IPS-18c (cell line): ENCODE data around the gene ERI2.
A peak's percentile ranks its signal among the peaks of the same experiment; 100 is the strongest.
"Not testable (repeated sequence)": the region's sequence is repeated elsewhere in the genome, so short reads cannot be mapped to it uniquely, and the experiment has no call there.

Experiments
- H3K4me3 ChIP-seq: 2 replicates; pipeline ENCODE4 v1.7.0; 2013; ENCODE audit warnings: low read depth, mild to moderate bottlenecking, low read length, moderate library complexity; ENCODE audit not compliant: insufficient read depth
- H3K9me3 ChIP-seq: one replicate; pipeline ENCODE4 v1.6.1; 2013; ENCODE audit warnings: mild to moderate bottlenecking, low read length, moderate library complexity; ENCODE audit not compliant: control insufficient read depth, insufficient read depth

ERI2 gene

DNA sequence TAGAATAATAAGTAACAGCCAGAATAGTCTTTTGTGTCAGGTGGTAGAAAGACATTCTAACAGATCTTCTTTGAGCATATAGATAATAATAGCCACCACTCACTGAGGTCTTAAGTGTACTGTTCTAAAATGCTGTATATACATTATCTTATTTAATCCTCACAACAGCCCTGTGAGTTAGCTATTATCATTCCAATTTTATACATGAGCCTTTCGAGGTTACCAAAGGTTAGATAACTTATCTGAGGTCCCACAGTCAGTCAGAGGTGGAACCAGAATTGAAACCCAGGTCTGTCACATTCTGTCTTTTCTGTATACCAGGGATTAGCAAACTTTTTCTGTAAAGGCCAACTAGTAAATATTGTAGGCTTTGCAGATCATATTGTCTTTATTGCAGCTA, 23.3 kb upstream of the ERI2 start:
- H3K9me3 ChIP-seq: no peaks in the 10 kb centered on the region
- no peak overlapping the region for H3K4me3 ChIP-seq

DNA sequence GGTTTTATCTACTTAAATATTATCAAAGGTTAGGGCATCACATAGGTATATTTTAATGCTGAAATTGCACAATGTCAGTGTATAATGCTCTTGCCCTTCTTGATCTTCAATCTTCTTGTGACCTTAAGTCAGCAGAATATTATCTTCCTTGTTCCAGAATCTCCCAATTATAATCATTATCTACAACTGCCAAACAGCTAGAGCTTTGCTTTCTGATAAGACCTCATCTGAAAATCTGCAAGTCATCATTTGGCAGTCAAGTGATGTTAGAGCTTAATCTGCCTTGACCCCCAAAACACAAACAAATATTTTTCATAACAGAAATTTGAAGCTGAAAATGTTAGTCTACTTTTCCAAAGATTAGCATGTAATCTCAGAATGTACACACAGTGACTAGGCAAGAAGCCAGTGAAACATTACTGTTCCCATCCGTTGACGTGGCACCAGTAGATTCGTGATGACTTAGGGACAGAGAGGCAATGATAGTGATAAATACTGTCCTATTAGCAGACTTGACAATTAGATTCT, 19.8 kb upstream of the ERI2 start:
- Histone ChIP-seq H3K4me3 (no peak overlapping the region), H3K9me3 (no peaks in the 10 kb centered on the region)

DNA sequence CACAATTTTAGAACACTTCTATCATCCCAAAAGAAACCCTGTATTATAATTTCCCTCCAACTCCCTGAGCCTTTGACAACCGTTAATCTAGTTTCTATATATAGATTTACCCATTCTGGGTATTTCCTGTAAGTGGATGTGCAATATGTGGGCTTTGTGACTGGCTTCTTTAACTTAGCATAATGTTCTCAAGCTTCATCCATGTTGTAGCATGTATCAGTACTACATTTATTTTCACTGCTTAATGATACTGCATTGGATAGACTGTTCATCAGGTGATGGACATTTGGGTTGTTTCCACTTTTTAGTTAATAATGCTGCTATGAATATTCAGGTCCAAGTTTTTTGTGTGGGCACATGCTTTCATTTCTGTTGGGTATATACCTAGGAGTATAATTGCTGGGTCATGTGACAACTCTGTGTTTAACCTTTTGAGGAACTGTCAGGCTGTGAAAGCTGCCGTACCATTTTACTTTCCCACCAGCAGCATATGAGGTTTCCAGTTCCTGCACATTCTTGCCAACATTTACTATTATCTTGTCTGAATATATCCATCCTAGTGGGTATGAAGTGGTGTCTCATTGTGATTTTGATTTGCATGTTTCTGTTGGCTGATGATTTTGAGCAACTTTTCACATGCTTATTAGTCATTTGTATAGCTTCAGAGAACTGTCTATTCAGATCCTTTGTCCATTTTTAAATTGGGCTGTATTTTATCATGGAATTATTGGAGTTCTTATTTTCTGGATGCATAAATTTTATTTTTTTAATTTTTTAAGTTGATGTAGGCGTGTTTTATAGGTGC, 16.5 kb upstream of the ERI2 start:
- H3K4me3 ChIP-seq: no peak overlapping the region
- H3K9me3 ChIP-seq: no peaks in the 10 kb centered on the region

DNA sequence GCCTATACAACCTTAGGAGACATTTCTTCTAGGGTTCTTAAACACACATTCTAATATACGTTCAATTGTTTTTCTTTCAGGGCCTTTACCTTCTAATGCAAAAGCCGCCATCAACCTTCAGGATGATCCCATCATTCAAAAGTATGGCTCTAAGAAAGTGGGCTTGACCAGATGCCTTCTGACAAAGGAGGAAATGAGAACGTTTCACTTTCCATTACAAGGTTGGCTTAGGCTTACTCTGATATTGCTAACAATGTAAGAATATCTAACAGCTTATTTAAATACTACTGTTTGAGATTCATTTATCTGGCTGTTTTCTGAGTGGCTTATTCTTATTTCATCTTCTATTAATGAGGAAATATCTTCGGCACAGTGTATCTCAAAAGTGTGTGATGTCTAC, 15.4 kb upstream of the ERI2 start:
- H3K9me3 ChIP-seq: no peaks in the 10 kb centered on the region
- no peak overlapping the region for H3K4me3 ChIP-seq

DNA sequence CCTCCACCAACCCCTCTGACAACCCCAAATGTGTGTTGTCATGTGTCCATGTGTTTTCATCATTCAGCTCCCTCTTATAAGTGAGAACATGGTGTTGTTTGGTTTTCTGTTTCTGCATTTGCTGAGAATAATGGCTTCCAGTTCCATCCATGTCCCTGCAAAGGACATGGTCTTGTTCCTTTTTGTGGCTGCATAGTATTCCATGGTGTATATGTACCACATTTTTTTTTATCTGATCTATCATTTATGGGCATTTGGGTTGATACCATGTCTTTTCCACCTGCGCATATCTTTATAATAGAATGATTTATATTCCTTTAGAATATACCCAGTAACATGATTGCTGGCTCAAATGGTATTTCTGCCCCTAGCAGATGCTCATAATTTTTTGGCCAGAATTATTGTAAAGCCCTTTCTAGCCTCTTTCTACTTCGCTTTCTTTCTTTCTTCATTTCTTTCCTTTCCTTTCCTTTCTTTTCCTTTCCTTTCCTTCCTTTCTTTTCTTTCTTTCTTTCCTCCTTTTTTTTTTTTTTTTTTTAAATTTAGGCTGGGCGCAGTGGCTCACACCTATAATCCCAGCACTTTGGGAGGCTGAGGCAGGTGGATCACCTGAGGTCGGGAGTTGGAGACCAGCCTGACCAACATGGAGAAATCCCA, 12.8 kb upstream of the ERI2 start:
- Histone ChIP-seq H3K4me3 (no peak overlapping the region), H3K9me3 (no peaks in the 10 kb centered on the region)

DNA sequence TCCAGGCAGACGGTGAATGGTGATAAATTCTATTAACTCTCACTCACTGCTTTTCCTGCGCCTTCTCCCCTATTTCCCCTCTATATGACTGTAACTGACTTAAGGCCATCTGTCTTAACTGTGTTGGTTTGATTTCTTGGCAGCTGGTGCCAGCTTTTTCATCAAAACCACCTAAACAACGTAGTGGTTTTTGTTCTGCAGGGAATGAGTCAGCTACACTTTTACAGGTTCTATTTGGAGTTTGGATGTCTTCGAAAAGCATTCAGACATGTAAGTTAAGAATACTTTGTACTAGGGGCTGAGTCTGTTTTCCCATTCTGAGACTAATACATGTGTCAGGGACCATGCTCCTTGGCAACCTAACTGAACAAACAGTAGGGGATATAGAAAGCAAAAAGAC, 8.5 kb upstream of the ERI2 start:
- no peak overlapping the region for H3K4me3 ChIP-seq
- H3K9me3 ChIP-seq: no peaks in the 10 kb centered on the region

DNA sequence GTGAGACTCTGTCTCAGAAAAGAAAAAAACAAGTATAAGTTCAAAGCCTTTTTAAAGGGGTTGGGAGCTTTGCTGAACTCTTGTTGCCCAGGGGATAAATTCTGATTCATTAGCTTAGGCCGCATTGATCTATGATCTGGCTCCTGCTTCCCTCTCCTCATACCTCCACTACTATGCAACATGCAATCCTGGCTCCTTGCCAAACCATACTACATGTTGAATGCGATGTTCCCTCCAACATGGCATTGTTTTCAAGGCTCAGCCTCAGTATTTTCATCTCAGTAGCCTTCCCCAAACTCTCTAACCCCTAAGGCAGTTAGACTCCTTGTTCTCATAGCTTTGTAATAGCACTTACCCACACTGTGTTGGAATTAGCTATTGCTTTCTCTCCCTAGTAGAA, 6.2 kb upstream of the ERI2 start:
- Histone ChIP-seq H3K4me3 (no peak overlapping the region), H3K9me3 (no peaks in the 10 kb centered on the region)

DNA sequence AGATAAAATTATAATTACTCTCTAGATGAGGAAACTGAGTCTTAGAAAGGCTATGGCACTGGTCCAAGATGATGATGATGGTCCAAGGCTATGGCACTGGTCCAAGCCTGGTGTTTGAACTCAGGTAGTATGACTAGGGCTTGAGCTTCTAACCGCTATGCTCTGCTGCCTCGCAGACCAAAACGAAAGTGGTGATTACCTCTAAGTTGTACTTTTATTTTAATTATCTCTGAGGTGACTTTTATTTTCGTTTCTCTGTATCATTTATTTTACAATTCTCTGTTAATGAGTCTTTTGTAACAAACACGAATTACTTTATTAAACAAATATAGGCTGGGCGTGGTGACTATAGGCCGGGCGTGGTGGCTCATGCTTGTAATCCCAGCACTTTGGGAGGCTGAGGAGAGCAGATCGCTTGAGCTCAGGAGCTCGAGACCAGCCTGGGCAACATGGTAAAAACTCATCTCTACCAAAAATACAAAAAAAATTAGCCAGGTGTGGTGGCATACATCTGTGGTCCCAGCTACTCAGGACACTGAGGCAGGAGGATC, 5.7 kb upstream of the ERI2 start:
- Histone ChIP-seq H3K4me3 (no peak overlapping the region), H3K9me3 (no peaks in the 10 kb centered on the region)

DNA sequence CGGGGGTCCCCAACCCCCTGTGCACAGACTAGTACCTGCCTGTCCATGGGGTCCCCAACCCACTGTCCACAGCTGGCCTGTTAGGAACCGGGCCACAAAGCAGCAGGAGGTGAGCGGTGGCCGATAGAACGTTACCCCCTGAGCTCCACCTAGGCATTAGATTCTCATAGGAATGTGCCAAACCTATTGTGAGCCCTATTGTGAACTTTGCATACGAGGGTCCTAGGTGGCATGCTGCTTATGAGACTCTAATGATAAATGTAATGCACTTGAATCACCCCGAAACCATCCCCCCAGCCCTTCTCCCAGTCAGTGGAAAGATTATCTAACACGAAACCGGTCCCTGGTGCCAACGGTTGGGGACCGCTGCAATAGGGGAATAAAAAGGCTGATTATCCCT, 1.6 kb upstream of the ERI2 start:
- H3K9me3 ChIP-seq: no peaks in the 10 kb centered on the region
- H3K4me3 ChIP-seq: no peak overlapping the region

DNA sequence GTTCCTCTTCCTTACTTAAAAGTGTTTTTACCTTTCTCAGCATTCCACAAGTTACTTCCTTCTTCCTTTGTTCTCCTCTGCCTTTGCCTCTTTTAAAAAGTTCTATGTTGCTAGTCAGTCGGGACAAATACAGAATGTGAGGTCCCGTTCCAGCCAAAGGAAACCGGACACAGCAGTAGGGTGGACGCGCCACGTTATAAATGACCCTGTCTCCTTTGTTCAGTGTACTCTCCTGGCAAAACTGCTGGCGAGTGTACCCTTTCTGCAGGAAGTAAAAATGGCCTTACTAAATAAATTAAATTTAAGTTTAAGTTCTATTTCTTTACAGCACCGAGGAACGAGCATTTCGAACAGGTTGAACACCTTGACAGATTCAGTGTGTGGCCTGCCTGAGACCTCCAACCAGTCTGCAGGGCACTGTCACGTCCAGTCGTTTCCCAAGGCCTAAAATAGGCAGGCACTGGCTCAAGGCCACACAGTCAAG, 546 bp downstream of the ERI2 start:
- peak overlapping the region; percentile 95 for H3K4me3 ChIP-seq
- H3K9me3 ChIP-seq: not testable (repeated sequence)

DNA sequence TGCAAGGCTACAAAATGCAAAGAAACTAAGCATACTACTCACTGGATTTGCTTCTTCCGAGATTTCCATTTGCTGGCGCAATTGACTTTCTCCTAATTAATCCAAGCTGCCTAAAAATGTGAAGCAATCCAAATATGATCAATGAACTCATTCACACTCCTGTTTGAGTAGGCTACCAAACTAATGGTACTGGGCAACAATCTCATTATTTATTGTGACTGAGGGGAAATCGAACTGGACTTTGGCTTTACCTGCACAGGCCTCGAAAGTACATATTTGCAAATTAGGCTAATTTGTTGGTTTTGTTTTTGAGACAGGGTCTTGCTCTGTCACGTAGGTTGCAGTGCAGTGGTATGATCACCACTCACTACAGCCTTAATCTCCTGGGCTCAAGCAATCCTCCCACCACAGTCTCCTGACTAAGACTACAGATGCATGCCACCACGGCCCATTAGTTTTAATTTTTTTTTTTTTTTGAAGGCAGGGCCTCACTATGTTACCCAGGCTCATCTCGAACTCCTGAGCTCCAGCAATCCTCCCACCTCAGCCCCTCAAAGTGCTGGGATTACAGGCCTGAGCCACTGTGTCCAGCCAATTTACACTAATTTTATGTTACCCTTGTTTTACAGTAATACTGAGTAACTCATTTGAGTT, 2.6 kb downstream of the ERI2 start:
- Histone ChIP-seq H3K4me3 (no peak overlapping the region), H3K9me3 (no peaks in the 10 kb centered on the region)

DNA sequence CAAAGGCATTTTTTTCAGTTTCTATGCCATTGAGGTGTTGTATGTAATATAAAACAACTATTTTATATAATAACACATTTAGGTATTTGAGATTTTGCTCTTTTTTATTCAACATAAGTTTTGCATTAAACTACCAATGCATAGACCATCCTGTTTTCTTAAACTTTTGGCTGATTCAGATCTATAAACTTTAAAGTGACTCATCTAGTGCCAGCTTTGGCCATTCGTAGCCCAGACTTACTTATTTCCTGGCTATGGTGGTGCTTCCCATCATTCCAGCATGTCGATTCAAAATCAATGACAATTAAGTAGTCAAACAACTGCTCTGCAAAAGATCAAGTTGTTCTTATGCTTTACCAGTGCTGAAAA, 3.1 kb downstream of the ERI2 start:
- Histone ChIP-seq H3K9me3 (no peaks in the 10 kb centered on the region), H3K4me3 (no peak overlapping the region)

DNA sequence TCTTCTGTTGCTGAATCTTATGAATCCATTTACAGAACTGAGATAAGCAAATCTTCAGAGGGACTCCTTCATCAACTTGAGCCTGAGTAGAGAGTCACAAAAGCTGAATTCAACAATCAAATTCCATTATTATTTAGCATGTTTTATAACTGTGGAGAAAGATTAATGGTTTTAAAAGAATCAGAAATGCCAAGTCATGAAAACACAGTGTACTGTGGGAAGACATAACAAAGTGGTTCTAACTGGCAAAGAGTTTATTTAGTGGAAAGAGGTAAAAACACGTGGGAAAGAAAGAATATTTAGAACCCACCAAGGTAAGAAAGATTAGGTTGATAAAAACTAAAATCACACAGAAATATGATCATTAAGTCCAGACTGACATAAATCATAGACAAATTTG, 5.0 kb downstream of the ERI2 start:
- Histone ChIP-seq H3K9me3 (no peaks in the 10 kb centered on the region), H3K4me3 (no peak overlapping the region)

DNA sequence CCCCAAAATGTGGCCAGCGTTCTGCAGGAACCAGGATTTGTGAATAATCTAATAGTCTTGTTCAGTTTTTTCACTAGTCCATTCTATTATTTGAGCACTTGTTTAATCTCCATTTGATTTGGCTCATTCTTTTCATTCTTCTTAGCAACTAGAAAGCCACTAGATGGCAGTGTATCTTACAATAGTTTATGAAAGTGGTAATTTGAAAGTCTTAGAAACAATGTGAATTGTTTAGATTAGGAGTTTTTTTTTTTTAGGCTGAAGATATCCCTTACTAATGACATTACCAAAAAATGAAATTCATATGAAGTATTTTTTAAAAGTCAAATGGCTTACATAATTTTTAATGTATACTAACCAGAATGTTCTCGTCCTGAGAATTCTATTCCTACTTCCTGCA, 6.7 kb downstream of the ERI2 start:
- Histone ChIP-seq H3K4me3 (no peak overlapping the region), H3K9me3 (no peaks in the 10 kb centered on the region)

DNA sequence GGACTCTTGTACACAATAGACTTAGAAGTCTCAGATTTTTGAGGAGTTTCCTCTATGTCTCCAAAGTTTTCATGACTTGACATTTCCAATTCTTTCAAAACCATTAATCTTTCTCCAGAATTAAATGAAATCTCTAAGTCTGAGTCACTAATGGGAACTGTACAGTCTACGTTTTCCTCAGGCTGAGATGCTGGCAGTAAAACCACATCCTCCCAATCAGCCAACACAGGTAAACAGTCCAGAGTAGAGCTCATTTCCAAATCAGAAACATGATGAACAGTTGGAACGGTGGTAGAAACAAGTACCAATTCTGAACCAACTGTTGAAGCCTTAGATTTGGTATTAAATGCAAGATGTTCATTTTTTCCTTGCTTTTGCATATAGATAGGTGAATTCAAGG, 7.9 kb downstream of the ERI2 start:
- Histone ChIP-seq H3K9me3 (no peaks in the 10 kb centered on the region), H3K4me3 (no peak overlapping the region)

DNA sequence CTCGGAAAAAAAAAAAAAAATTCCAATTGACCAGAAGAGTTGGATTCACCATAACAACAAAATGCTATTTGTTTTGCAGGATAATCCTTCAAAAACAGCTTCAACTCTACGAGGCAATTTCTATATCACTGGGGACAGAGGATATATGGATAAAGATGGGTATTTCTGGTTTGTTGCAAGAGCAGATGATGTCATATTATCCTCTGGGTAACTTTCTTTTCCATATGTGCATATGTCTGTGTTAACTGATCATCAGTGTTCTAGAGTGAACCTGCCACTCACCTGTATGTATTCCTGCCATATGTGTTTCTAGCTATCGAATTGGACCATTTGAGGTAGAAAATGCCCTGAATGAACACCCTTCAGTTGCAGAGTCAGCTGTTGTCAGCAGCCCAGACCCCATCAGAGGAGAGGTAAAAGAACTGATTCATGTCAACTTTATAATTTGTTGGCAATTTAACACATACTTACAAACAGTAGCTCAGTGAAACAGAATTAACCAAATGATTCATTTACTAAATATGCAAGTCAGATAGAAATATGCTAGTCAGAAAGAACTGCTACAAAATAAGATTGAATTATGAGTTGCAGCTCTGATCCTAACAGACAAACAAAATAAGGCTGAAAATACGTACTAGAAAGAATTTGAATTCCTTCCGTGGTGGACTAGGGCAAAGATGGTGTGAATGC, 14.2 kb downstream of the ERI2 start:
- no peaks in the 10 kb centered on the region for H3K9me3 ChIP-seq
- no peak overlapping the region for H3K4me3 ChIP-seq

DNA sequence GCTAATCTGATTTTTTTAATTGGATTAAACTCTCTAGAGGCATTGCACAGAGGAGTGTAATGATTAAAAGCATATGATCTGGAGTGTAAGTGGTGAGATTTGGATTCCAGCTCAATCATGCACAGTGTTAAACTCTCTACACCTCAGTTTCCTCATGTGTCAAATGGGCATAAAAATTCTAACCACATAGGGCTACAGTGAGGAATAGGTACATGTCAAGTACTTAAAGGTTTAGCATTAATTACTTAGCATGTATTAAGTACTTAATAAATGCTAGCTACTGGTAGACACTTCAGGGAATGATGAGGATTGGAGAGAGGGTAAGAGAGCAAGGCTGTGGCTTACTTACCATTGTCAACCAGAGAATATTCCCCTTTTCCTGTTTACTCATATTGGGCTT, 17.1 kb downstream of the ERI2 start:
- Histone ChIP-seq H3K4me3 (no peak overlapping the region), H3K9me3 (no peaks in the 10 kb centered on the region)
